K562 (cell line): ENCODE results near the gene SLC27A4. TPM values are rescaled to one million over a fixed set of nuclear protein-coding genes. Genes with fewer than 3 reads are reported as not detected.

Experiments used
- ATF2 ChIP-seq: sonication (generic); formaldehyde crosslinking; IDR thresholded peaks from 2 replicates; pipeline ENCODE4 v1.8.1; 2022; ENCODE audit warnings: missing genetic modification reagents
- ATF7 ChIP-seq: fragments of 450-650 bp; IDR thresholded peaks from 2 replicates; pipeline ENCODE4 v1.7.1; 2014; ENCODE audit warnings: mild to moderate bottlenecking, moderate library complexity
- CREB3L1 ChIP-seq: fragments of 450-650 bp; IDR thresholded peaks from 2 replicates; pipeline ENCODE4 v1.6.1; 2014; ENCODE audit warnings: low read depth, mild to moderate bottlenecking, moderate library complexity, borderline replicate concordance
- DDX20 ChIP-seq: fragments of 450-650 bp; IDR thresholded peaks from 2 replicates; pipeline ENCODE4 v1.6.1; 2016; ENCODE audit warnings: missing genetic modification characterization, low read depth, mild to moderate bottlenecking, missing compliant biosample characterization, moderate library complexity
- DEAF1 ChIP-seq: fragments of 450-650 bp; formaldehyde crosslinking; IDR thresholded peaks from 2 replicates; pipeline ENCODE4 v1.4.0; 2020; ENCODE audit warnings: mild to moderate bottlenecking, moderate library complexity
- GABPB1 ChIP-seq: sonication (generic); formaldehyde crosslinking; IDR thresholded peaks from 2 replicates; pipeline ENCODE4 v1.8.0; 2022; ENCODE audit warnings: mild to moderate bottlenecking, missing genetic modification reagents
- HEY1 ChIP-seq: fragments of 250-450 bp; sonication (Bioruptor Pico); IDR thresholded peaks from 2 replicates; pipeline ENCODE4 v1.5.0; 2020; ENCODE audit warnings: mild to moderate bottlenecking, moderate library complexity, borderline replicate concordance
- HLTF ChIP-seq: fragments of 450-650 bp; IDR thresholded peaks from 2 replicates; pipeline ENCODE4 v1.6.1; 2016
- MECOM ChIP-seq: fragments of 250-450 bp; sonication (Bioruptor Pico); IDR thresholded peaks from 2 replicates; pipeline ENCODE4 v1.8.0; 2022; ENCODE audit warnings: inconsistent platforms
- MYC ChIP-seq, 2 experiments: fragments of 250-450 bp in 1 of 2; sonication (Bioruptor Pico) in 1 of 2; IDR thresholded peaks; 2 replicates each; pipeline versions ENCODE4 v1.5.1 to v1.6.1; 2012 to 2021; ENCODE audit warnings: low read depth in 2 of 2, borderline replicate concordance in 1 of 2, improper control_type of control experiment in 1 of 2, low read length in 1 of 2, mild to moderate bottlenecking in 1 of 2, moderate library complexity in 1 of 2
- NR0B1 ChIP-seq: fragments of 450-650 bp; IDR thresholded peaks from one replicate; pipeline ENCODE4 v1.6.1; 2018; ENCODE audit warnings: mild to moderate bottlenecking, moderate library complexity; ENCODE audit not compliant: partially characterized antibody
- NRF1 ChIP-seq, 2 experiments: fragments of 450-650 bp; IDR thresholded peaks in 1 of 2; conservative IDR thresholded peaks in 1 of 2; 2 replicates each; pipeline ENCODE4 v1.6.1; 2014; ENCODE audit warnings: mild to moderate bottlenecking in 2 of 2
- POLR2AphosphoS5 ChIP-seq: IDR thresholded peaks from 2 replicates; pipeline ENCODE4 v1.6.1; 2011; ENCODE audit warnings: mild to moderate bottlenecking, low read depth, low read length, moderate library complexity; ENCODE audit not compliant: control insufficient read depth, insufficient read depth
- RBM15 ChIP-seq: fragments of 200-400 bp; formaldehyde crosslinking; IDR thresholded peaks from 2 replicates; pipeline ENCODE4 v1.6.1; 2018; ENCODE audit warnings: mild to moderate bottlenecking, low read length, moderate library complexity; ENCODE audit not compliant: insufficient read depth
- SIN3A ChIP-seq, 2 experiments: fragments of 150-350 bp in 1 of 2; IDR thresholded peaks; 2 replicates each; pipeline ENCODE4 v1.6.1; 2011 to 2016; ENCODE audit warnings: borderline replicate concordance in 2 of 2, low read depth in 2 of 2, low read length in 2 of 2, mild to moderate bottlenecking in 2 of 2, moderate library complexity in 2 of 2; ENCODE audit not compliant: control insufficient read depth in 1 of 2
- U2AF1 ChIP-seq: fragments of 200-400 bp; formaldehyde crosslinking; optimal IDR thresholded peaks from 2 replicates; pipeline ENCODE3; 2017; ENCODE audit warnings: mild to moderate bottlenecking, low read depth, low read length, moderate library complexity
- ZBTB43 ChIP-seq: sonication (generic); formaldehyde crosslinking; IDR thresholded peaks from 2 replicates; pipeline ENCODE4 v1.8.0; 2023; ENCODE audit warnings: mild to moderate bottlenecking, missing genetic modification reagents
- ZNF140 ChIP-seq: fragments of 250-450 bp; sonication (Bioruptor Pico); IDR thresholded peaks from 2 replicates; pipeline ENCODE4 v1.8.0; 2021; ENCODE audit warnings: moderate library complexity, mild to moderate bottlenecking, inconsistent platforms
- ZNF282 ChIP-seq: sonication (generic); formaldehyde crosslinking; IDR thresholded peaks from 2 replicates; pipeline ENCODE4 v1.8.1; 2023; ENCODE audit warnings: missing genetic modification reagents
- ZNF785 ChIP-seq: fragments of 250-450 bp; sonication (Bioruptor Pico); IDR thresholded peaks from 2 replicates; pipeline ENCODE4 v1.4.0; 2020; ENCODE audit warnings: mild to moderate bottlenecking
- ZZZ3 ChIP-seq: fragments of 450-650 bp; IDR thresholded peaks from 2 replicates; pipeline ENCODE4 v1.6.1; 2016; ENCODE audit warnings: antibody characterized with exemption, mild to moderate bottlenecking, moderate library complexity
- polyA plus RNA-seq, 8 experiments: library from polyadenylated mRNA; depleted of rRNA in 4 of 8; stranded (reverse) in 5 of 8; unstranded in 3 of 8; fragments of >200 nt; fragmentation: Nextera tagmentation in 2 of 8; fragmentation: Illumina TruSeq in 1 of 8; extraction: Ambion mirVana in 2 of 8; extraction: Trizol in 1 of 8; gene quantifications; 2 replicates each; pipeline versions ENCODE4 v1.2.1 to v1.2.3, GENCODE V29; 2011 to 2014; ENCODE audit warnings: inconsistent platforms in 1 of 8, missing spikeins in 1 of 8
- total RNA-seq, 7 experiments: library from RNA; depleted of rRNA in 6 of 7; stranded (reverse); fragments of >200 nt in 6 of 7; fragmentation: Illumina TruSeq in 2 of 7; extraction: Trizol in 2 of 7; gene quantifications; 2 replicates each; pipeline versions ENCODE4 v1.2.1 to v1.2.3, GENCODE V29; 2011 to 2021; ENCODE audit warnings: low replicate concordance in 1 of 7

SLC27A4 gene
- total and polyA plus RNA-seq, 9 of the 15 experiments (the other 6 are each of a cell fraction or from before 2014, with no cell fraction given), result 0.25 to 35.7 (median 14.0) TPM

- peak; percentile 50; the same call in 1 of the 2 replicates for TF ChIP-seq DEAF1 (CRISPR knock-in tag)
- 0 out of 4 replicates have a peak, but pooled peaks of 1 of the 2 experiments have one; percentile 2 for TF ChIP-seq SIN3A (IDR thresholded peaks at IDR 0.05; ENCODE audit: borderline replicate concordance in 2 of 2, control insufficient read depth in 1 of 2, low read depth in 2 of 2, low read length in 2 of 2)
- TF ChIP-seq NRF1 (conservative IDR thresholded peaks at IDR 0.05 in 1 of 2, IDR thresholded peaks at IDR 0.05 in 1 of 2), result peak in 1 of 2 experiments; percentile 36; a peak in 2 of 4 replicates
- no peak for TF ChIP-seq ATF7
- TF ChIP-seq ZNF282 (CRISPR knock-in tag), result no peak
- no peak for TF ChIP-seq GABPB1
- no peak for TF ChIP-seq POLR2AphosphoS5
- TF ChIP-seq NR0B1, result no peak
- TF ChIP-seq DDX20 (tag), result no peak
- TF ChIP-seq ZNF785 (CRISPR knock-in tag), result no peak
- no peak for TF ChIP-seq U2AF1
- no peak for TF ChIP-seq ATF2 (CRISPR knock-in tag)
- TF ChIP-seq ZBTB43, result 0 out of 2 replicates have a peak, but pooled peaks have one; percentile 47
- TF ChIP-seq HEY1 (CRISPR knock-in tag), result no peak
- no peak for TF ChIP-seq HLTF
- no peak; the same call in 1 of the 2 replicates for TF ChIP-seq MECOM
- peak; percentile 70 for TF ChIP-seq MYC (IDR thresholded peaks at IDR 0.05; ENCODE audit: low read depth, low read length)
- no peak for TF ChIP-seq MYC (CRISPR knock-in tag; IDR thresholded peaks at IDR 0.05; ENCODE audit: borderline replicate concordance, low read depth)
- no peak for TF ChIP-seq ZNF140 (CRISPR knock-in tag)
- no peak for TF ChIP-seq RBM15
- TF ChIP-seq CREB3L1, result no peak
- no peak for TF ChIP-seq ZZZ3
Observed at GRCh38 chr9:128341435-128341849, 1.1 kb downstream of the SLC27A4 start (continued).
